GM12878 (cell line): ENCODE measurements around the gene KITLG. TPM values are rescaled to one million over a fixed set of nuclear protein-coding genes. Genes with fewer than 3 reads are reported as not detected.

Source experiments
- ATAC-seq: fragments of 200-7000 bp; cut with Tn5 transposase; 3 replicates; pipeline ENCODE4 v1.9.1; 2020; ENCODE audit warnings: mild to moderate bottlenecking, moderate library complexity
- BruUV-seq: library from RNA; stranded (reverse); fragments of 400-500 nt; replicated peaks from 2 replicates; lab custom pipeline; 2021; lab: Mats Ljungman, UMichigan
- CTCF ChIA-PET: fragments of 300-600 bp; sonication (Branson Sonifier 250); formaldehyde crosslinking; extraction: SDS; loops from one replicate; lab custom pipeline; 2021; ENCODE audit warnings: inconsistent platforms; lab: Yijun Ruan, JAX
- POLR2A ChIA-PET: fragments of 350-600 bp; formaldehyde crosslinking; extraction: SDS; loops from one replicate; lab custom pipeline; 2021; ENCODE audit warnings: inconsistent platforms; lab: Charles Lee
- RAD21 ChIA-PET: fragments of 300-600 bp; sonication (Branson Sonifier 250); formaldehyde crosslinking; loops from one replicate; lab custom pipeline; 2023; ENCODE audit warnings: antibody characterized with exemption; ENCODE audit not compliant: unreplicated experiment; lab: Charles Lee
- SMC1A ChIA-PET: fragments of 300-600 bp; sonication (Branson Sonifier 250); formaldehyde crosslinking; loops from one replicate; lab custom pipeline; 2023; ENCODE audit not compliant: unreplicated experiment, uncharacterized antibody; lab: Charles Lee
- DNase-seq: peaks from one replicate; pipeline ENCODE4 v3.0.0-alpha.2; 2011; ENCODE audit warnings: low read depth, low spot score
- FAIRE-seq: peaks from 3 replicates; lab custom pipeline; 2011; peaks lifted over from hg19 to GRCh38; lab: Jason Lieb, UNC
- H2AFZ ChIP-seq: 2 replicates; pipeline ENCODE4 v1.6.0; 2011; ENCODE audit warnings: low read depth, low read length, control low read depth; ENCODE audit not compliant: control insufficient read depth
- H3K27ac ChIP-seq: 2 replicates; pipeline ENCODE4 v1.5.1; 2011; ENCODE audit warnings: control low read depth; ENCODE audit not compliant: control insufficient read depth, insufficient read depth
- H3K27me3 ChIP-seq, 2 experiments: replicated peaks in 1 of 2; 2 replicates each; pipeline versions ENCODE4 v1.6.0 to v1.6.1; 2011; ENCODE audit warnings: low read length in 1 of 2; ENCODE audit not compliant: control insufficient read depth in 2 of 2, insufficient read depth in 2 of 2
- H3K36me3 ChIP-seq, 2 experiments: 2 replicates each; pipeline ENCODE4 v1.5.1; 2011; ENCODE audit warnings: low read length in 1 of 2; ENCODE audit not compliant: control insufficient read depth in 2 of 2, insufficient read depth in 2 of 2
- H3K4me1 ChIP-seq: 2 replicates; pipeline ENCODE4 v1.6.1; 2011; ENCODE audit warnings: mild to moderate bottlenecking, low read length, moderate library complexity, mixed read lengths; ENCODE audit not compliant: control insufficient read depth, insufficient read depth
- H3K4me2 ChIP-seq: 2 replicates; pipeline ENCODE4 v1.6.0; 2011; ENCODE audit warnings: control low read depth; ENCODE audit not compliant: control insufficient read depth, insufficient read depth
- H3K4me3 ChIP-seq: fragments of 200-600 bp; sonication (generic); 2 replicates; pipeline ENCODE4 v1.5.1; 2016
- H3K79me2 ChIP-seq: 2 replicates; pipeline ENCODE4 v1.6.0; 2011; ENCODE audit warnings: low read length; ENCODE audit not compliant: control insufficient read depth, insufficient read depth
- H3K9ac ChIP-seq: 2 replicates; pipeline ENCODE4 v1.8.0; 2011; ENCODE audit warnings: low read length, control low read depth, mixed read lengths; ENCODE audit not compliant: control insufficient read depth, insufficient read depth
- H3K9me3 ChIP-seq: replicated peaks from 3 replicates; pipeline ENCODE4 v1.5.1; 2011; ENCODE audit warnings: mild to moderate bottlenecking, low read length; ENCODE audit not compliant: control insufficient read depth, insufficient read depth
- H4K20me1 ChIP-seq: 2 replicates; pipeline ENCODE4 v1.6.0; 2011; ENCODE audit not compliant: control insufficient read depth, insufficient read depth
- ATF3 ChIP-seq: IDR thresholded peaks from 2 replicates; pipeline ENCODE4 v1.6.1; 2011; ENCODE audit warnings: low read depth, mild to moderate bottlenecking, low read length, moderate library complexity, borderline replicate concordance; ENCODE audit errors: extremely low read depth
- BRCA1 ChIP-seq: IDR thresholded peaks from 2 replicates; pipeline ENCODE4 v1.6.1; 2011; ENCODE audit warnings: low read depth, low read length, improper control_type of control experiment
- HSF1 ChIP-seq: fragments of 150-350 bp; IDR thresholded peaks from 2 replicates; pipeline ENCODE4 v1.6.1; 2014; ENCODE audit warnings: mild to moderate bottlenecking, low read depth, low read length
- KAT2A ChIP-seq: conservative IDR thresholded peaks from 2 replicates; pipeline ENCODE4 v1.6.1; 2011; ENCODE audit warnings: low read depth, low read length; ENCODE audit not compliant: control insufficient read depth
- NFYA ChIP-seq: IDR thresholded peaks from 2 replicates; pipeline ENCODE4 v1.6.1; 2011; ENCODE audit warnings: low read depth, mild to moderate bottlenecking, low read length, improper control_type of control experiment, borderline replicate concordance
- NR2C2 ChIP-seq: IDR thresholded peaks from 2 replicates; pipeline ENCODE4 v1.6.1; 2011; ENCODE audit warnings: borderline replicate concordance, low read depth; ENCODE audit not compliant: control insufficient read depth, insufficient read length
- SRF ChIP-seq, 2 experiments: IDR thresholded peaks; 2 replicates each; pipeline ENCODE4 v1.6.1; 2011; ENCODE audit warnings: low read depth in 2 of 2, low read length in 2 of 2, mild to moderate bottlenecking in 1 of 2, moderate library complexity in 1 of 2
- YY1 ChIP-seq: IDR thresholded peaks from 2 replicates; pipeline ENCODE4 v1.6.1; 2011; ENCODE audit warnings: low read depth, mild to moderate bottlenecking, low read length
- WGBS: methylation state at CpG from one replicate; pipeline ENCODE4 v1.1.6; 2016; ENCODE audit warnings: low lambda C conversion rate; ENCODE audit not compliant: insufficient replicate concordance, insufficient coverage; ENCODE audit errors: missing lambda C conversion rate; 5-methylcytosine and 5-hydroxymethylcytosine counted together
- in situ Hi-C: fragments of 300-500 bp; cut with MboI; formaldehyde crosslinking; loops from 9 replicates; pipeline ENCODE4 v1.14.3; 2018; ENCODE audit warnings: mixed read lengths
- intact Hi-C: fragments of 100-400 bp; cut with micrococcal nuclease; formaldehyde crosslinking; loops from one replicate; pipeline ENCODE4 v1.14.2; 2022; ENCODE audit not compliant: unreplicated experiment
- polyA plus RNA-seq, 11 experiments: library from polyadenylated mRNA; depleted of rRNA in 4 of 11; unstranded in 6 of 11; stranded (reverse) in 5 of 11; fragments of >200 nt; fragmentation: Nextera tagmentation in 4 of 11; fragmentation: Illumina TruSeq in 1 of 11; extraction: Ambion mirVana in 4 of 11; extraction: Trizol in 1 of 11; gene quantifications; 1 replicate in 1 of 11; 2 replicates in 10 of 11; pipeline versions ENCODE4 v1.2.1 to v1.2.3, GENCODE V29; 2011 to 2016; ENCODE audit warnings: inconsistent platforms in 2 of 11, missing spikeins in 2 of 11, low read depth in 1 of 11
- total RNA-seq, 4 experiments: library from RNA; depleted of rRNA in 3 of 4; stranded (reverse); fragments of >200 nt in 3 of 4; fragmentation: Illumina TruSeq in 1 of 4; extraction: Trizol in 1 of 4; gene quantifications; 2 replicates each; pipeline versions ENCODE4 v1.2.1 to v1.2.3, GENCODE V29; 2013 to 2021

Gene KITLG
- total and polyA plus RNA-seq, 10 of the 15 experiments (the other 5 are each of a cell fraction or from before 2014, with no cell fraction given) = 0.02 to 0.51 (median 0.09) TPM; not detected in 1

- no peaks in the 10 kb centered on the region for H3K79me2 ChIP-seq
- 10% methylated on average over 3 of the region's 3 CpGs for WGBS
- in situ Hi-C loops = no loop called here
- no peaks in the 10 kb centered on the region for H4K20me1 ChIP-seq
- no peaks in the 10 kb centered on the region for H3K36me3 ChIP-seq
- CTCF ChIA-PET = no interaction called here
- TF ChIP-seq HSF1 = no peak
- no peak for TF ChIP-seq NR2C2
- no peak for TF ChIP-seq YY1
- TF ChIP-seq NFYA = no peak
- TF ChIP-seq ATF3 = no peak
- TF ChIP-seq KAT2A = no peak
- no peak for TF ChIP-seq SRF (IDR thresholded peaks at IDR 0.05; ENCODE audit: low read depth in 2 of 2, low read length in 2 of 2)
- no peak for TF ChIP-seq BRCA1
- TF ChIP-seq, all 136 proteins: peak for 0
- Histone ChIP-seq H3K4me3 (no peak overlapping the region), H3K9me3 (no peaks in the 10 kb centered on the region), H3K27me3 (no peaks in the 10 kb centered on the region), H3K4me2 (no peak overlapping the region), H2AFZ (no peak overlapping the region), H3K9ac (no peak overlapping the region), H3K4me1 (no peaks in the 10 kb centered on the region), H3K27ac (no peak overlapping the region)
- DNase-seq (no peak), FAIRE-seq (no peak), ATAC-seq (no peak)
- ChIA-PET POLR2A (no interaction called here), SMC1A (interaction anchor here (1.3 kb wide), 1 partner anchor 14 kb away, joined by 5 read pairs; no protein-coding TSS in a partner anchor), RAD21 (no interaction called here)
- intact Hi-C loops = no loop called here
- no TSS peak for BruUV-seq
These were observed 69.4 kb downstream of the KITLG start for GRCh38 chr12:88510843-88511242.
